ENCODE results near the gene EPAS1.
"Not testable (repeated sequence)": the region's sequence is repeated elsewhere in the genome, so short reads cannot be mapped to it uniquely, and the experiment has no call there.

EPAS1 gene

DNA sequence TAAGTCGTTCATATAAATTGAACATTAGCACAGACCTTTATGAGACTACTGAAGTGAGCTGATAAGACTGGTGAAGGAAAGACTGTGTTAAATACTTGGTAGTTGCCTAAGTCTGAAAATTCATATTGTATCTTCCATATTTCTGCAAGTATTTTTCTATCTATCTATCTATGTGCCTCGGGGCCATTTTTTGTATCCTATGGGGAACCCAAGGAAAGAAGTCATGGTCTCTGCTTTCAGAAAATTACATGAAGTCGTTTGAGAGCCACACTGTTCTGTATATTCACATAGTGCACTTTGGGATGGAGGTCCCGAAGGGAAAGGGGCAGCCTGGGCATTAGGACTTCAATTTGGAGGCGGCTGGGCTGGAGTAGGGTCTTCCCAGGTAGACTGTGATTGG lies 89.6 kb downstream of the EPAS1 start:
- no peak for DNase-seq

DNA sequence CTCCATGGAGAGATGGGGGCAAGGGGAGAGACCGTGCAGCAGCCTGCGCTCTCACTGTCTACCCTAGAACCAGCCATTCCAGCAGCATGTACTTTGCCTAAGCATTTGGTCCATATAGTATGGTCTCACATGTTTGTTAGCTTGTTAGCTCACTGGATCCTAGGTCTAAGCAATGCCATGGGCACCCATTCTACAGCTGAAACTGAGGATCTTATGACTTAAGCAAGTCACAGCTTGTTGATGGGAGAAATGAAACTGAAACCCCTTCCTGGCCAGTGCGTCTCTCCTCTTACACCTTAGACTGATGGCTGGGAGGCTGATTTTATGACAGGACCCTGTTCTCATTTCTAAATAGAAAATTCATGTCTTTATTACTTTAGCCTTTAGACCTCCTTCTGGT lies 90.1 kb downstream of the EPAS1 start:
- no peak for DNase-seq

DNA sequence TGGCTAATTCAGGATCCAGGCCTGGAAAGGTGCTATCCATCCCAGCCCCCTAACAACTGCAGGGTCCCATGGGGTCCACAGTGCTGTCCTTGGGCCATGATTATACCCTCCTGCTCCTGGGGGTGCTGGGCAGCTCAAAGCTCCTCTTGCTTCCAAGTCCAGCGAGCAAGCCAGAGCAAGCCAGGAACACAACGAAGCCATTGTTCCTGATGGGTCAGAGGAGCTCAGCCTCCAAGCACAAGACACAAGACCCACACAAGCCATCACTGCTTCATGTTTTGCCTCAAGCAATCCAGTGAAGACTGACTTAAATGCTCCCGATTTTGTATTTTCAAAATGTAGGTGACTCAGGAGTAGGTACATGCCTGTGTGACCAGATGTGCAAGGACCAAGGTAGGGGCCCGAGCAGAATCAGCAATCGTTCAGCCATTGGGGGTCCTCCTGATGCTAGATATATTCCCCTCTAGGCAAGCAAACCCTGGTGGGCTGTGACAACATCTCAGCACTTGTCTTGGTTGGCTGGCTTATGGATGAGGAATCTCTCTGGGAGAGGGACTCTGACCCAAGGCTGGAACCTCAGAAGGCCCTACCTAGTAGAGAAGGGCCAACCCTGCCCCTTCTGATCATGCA lies 90.8 kb downstream of the EPAS1 start:
- DNase-seq, result no peak

DNA sequence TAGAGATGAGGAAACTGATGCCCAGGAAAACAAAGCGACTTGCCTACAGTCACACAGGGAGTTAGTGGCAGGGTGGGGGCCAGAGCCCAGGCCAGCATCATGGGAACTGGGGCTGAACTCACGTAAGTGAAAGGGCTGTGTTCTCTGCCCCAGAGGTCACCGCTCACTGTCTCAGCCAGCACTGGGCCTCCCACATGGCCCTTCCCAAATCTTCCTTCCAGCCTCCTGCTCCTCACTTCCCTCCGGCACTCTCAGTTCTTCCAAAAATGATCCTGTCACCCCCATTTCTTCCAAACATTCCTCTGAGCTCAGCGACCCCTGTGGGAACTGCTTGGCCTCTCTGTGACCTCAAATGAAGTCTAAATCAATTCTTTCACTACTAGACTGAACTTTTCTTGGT lies 91.7 kb downstream of the EPAS1 start:
- no peak for DNase-seq

DNA sequence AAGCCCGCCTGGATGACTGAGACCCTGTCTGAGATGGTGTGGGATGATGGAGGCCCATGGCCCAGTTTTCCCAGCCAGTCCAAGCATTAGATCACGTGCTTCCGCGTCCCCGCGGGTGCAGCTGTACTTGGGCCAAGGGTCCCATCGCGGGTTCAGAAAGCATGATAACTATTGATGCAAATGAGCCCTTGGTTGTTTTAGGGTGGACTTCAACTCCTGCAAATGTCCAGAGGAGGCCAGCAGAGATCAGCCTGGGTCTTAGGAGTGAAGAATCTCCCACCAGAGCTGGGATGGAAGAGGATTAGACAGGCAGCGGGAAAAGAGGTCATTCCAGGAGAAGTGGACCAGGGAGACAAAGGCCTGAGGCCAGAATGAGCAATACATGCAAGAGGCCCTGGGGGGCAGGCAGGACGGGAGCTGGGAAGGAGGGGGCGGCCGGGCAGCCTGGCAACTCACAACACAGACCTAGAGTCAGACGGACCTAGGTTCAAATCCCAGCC lies 92.3 kb downstream of the EPAS1 start:
- DNase-seq, result no peak

DNA sequence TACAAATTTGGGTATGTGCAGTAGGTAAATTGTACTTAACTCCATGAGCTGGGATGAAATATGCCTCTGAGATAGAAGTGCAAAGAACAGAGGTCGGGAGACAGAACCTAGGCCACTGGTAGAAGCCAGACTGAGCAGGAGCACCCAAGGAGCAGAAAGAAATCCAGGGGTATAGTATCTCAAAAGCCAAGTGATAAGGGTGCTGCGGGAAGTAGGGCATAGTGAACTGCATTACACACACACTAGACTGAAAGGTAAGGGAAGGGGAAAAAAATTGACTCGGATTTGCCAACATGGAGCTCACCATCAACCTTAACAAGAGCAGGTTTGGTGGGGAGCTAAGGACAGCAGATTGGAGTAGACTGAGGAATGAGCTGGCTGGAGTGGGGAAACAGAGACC lies 92.8 kb downstream of the EPAS1 start:
- no peak for DNase-seq

DNA sequence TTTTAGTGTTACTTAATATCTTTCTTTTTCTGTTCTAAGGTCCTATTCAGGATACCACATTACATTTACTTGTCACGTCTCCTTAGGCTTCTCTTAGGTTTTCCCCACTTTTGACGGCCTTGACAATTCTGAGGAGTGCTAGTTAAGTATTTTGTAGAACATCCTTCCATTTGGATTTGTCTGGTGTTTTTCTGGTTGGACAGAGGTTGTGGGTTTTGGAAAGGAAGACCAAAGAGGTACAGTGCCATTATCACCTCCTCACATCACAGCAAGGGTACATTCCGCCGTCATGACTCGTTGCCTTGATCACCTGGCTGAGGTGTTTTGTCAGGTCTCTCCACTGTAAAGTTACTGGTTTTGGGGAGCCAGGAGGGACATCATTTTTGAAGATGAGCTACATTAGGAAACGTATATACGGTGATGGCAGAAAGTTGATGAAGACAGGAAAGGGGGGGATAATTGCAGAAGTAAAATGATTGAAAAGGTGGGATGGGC lies 93.7 kb downstream of the EPAS1 start:
- DNase-seq, result no peak

DNA sequence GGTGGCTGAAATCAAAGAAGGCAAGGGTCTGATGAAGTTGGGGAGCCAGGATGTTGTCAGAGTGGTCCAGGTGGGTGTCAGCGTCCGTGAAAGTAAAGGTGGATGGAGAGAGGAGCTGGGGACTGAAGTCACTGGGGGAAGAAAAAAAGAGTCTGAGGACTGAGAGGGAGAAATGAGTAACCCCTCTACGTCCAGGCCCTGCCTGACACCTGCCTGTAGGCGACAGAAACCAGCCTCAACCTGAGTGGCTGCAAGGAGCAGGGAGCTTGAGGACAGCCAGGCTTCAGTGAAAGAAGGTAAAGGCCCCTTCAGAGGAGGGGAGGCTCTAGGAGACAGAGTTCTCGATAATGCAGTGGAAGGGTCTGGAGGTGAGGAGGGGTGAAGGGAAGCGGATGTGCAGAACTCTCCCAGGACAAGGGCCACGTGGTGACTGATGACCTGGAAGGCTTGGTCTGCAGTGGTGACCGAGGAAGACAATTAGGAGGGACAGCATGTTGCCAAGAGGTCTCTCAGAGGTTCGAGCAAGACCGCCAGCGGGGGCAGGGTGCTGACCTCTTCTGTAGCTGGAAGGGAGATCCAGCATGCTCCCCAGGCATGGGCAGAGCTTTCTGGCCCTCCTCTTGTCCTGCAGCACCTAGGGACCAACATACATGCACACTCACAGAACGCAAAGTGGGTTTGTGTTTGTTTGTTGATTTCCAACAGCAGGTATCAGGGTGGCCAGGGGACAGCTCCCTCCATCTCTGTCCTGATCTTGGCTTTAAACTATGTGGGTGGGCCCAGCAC lies 95.5 kb downstream of the EPAS1 start:
- DNase-seq, result no peak

DNA sequence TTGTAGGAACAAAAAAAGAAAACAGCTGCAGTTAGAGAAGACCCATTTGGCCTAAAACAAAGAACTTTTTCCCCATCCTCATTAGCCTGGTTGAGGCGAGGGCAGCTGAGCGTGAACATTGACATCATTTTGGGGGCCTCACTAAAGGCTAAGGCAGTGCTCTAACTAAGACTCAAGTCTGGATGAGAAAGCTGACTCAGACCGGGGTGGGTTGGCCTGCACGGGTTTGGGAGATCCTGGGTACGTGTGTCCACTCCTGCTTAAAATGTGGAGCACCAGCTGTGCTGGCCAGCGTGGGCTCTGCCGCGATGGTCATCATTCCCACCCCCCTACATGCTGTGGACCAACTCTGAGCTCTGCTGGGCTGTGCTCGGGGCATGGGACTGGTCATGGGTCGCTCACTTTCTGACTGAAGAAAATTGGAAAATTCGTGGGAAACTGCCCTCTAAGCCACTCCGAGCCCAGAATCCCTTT lies 96.2 kb downstream of the EPAS1 start:
- DNase-seq, result no peak

DNA sequence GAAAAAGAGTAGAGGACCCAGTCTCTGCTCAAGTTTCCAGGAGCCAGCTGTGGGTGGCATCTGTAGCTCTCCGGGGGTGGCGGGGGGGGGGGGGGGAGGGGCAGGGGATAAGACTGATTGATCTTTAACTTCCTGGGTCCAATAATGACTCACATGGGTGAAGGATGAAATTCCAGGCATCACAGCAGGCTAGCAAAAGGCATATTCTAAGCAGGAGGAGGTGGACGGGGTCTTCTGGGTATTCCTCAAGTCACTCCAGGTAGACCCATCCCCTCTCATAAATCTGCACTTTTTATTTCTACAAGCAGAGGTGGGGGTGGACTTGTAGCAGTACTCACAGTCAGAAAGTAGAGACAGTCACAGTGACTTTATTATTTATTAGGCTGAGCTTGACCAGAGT lies 96.7 kb downstream of the EPAS1 start:
- DNase-seq, result no peak

DNA sequence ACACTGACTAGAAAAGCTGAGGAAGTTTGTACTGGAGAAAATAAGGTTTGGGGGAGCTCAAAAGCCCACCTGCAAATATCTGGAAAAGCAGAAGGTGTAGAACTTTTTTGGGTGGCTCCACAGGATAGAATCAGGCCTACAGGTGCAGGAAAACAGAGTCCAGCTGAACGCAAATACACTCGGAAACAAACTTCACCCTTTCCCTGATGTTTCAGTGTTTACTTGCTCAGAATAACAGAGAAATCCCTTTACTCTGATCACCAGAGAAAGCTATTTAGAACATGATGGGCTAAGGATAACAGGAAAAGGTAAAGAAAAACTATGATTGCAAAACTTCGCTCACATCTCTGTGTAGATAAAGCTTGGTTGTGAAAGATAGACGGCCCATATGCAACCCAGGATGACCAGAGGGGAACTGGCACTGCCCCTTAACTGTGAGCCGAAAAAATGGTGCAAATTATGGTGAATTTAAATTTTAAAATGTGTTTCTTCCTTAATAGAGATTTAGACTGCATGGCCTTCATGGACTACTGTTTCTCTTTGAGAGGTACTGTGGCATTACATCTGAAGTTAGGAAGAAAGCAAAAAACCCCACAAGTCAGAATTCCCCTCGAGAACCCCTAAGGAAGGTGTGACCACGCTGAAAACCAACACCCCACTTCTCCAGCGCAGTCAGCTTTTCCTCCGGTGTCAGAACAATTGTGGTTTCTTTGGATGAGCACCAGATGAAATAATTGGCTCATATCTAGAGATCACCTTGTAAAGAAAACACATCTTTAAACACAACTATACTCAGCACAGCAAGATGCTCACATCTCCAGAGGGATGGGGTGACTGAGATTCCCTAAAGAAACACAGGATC lies 97.7 kb downstream of the EPAS1 start:
- no peak for DNase-seq

DNA sequence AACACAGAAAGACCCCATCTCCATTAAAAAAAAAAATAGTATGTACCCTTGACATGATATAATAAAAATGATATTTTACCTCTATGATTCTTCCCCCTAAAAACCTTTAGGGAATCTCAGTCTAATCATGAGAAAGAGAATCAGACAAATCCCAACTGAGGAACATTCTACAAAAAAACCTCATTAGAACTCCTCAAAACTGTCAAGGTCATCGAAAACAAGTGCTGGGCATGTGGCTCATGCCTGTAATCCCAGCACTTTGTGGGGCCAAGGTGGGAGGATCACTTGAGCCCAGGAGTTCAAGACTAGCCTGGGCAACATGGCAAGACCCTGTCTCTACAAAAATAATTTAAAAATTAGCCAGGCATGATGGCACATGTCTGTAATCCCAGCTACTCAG lies 98.5 kb downstream of the EPAS1 start:
- DNase-seq, result not testable (repeated sequence)

DNA sequence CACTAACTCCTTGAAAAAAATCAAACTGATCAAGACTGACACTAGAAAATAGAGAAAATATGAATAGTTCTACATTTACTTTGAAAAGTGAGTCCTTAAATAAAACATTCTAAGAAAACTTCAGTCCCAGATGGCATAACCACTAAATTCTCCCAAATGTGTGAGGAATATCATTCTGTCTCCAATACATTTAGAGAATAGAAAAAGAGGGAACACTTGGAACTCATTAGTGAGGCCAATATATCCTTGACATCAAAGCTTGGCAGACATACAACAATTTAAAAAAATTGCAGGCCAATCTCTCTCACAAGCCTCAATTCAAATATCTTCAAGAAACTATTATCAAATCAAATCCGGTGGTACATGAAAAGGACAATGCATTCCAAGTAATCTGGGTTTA lies 102.8 kb downstream of the EPAS1 start:
- no peak for DNase-seq

DNA sequence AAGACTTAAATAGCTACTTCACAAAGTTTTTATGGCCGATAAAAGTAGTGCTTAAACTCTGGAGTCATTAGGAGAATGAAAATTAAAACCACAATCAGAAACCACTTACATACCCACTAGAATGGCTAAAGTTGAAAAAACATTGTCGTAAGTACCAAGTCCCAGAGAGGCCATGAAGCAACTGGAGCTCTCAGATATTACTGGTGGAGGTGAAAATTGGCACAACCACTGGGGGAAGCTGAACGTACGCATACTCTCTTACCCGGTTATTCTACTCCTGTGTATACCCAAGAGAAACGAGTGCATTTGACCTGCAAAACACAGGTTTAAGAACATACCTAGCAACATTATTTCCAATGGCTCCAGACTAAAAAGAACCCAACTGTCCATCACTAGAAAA lies 105.7 kb downstream of the EPAS1 start:
- no peak for DNase-seq

DNA sequence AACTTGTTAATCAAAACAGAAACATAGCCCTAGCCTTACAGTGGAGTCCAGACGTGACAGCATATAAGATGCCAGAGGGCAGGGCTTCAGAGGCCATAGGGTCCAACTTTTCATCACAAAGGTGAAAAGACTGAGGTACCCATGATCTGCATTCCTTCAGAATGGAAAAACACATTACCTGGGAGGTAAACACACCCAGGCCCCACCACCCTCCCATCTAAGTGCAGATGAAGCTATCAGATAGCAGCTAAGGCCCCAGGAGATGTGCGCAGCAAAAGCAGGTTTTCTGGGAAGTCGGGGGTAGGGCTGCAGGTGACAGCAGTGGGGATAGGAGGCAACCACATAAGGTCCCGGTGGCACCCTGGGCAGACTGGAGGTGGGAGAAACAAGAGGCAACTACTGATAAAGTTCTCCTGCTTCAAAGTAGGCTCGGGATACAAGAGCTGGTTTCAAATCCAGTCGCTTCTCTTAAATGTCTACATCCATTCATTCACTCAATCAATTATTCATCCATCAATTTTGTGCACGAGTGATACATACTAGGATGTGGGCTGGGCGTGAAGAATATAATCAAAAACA lies 107.1 kb downstream of the EPAS1 start:
- no peak for DNase-seq

DNA sequence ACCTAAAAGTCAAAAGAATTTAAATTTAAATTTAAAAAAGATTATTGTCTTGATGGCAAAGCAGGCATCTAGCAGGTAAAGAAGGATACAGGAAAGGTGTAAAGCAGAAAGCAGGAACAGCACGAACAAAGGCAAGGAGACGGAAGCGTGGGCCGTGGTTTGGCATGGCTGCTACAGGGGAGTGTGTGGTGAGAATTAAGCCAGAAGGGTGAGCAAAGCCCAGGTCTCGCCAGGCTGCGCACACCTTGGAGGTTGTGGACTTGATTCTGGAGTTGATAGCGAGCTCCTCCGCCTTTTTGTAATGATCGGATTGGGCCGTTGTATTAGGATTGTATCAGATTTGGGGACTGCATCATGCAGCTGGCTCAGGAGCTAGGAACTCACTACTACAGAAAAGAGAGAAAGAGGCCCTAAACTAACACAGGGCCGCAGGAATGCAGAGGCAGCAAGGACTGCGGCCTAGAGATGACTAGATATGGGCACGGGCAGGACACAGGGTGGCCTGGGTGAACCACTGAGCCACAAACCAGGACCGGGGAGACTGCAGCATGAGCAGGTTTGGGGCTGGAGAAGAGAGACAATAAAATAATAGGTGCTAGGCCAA lies 110.7 kb downstream of the EPAS1 start:
- no peak for DNase-seq

DNA sequence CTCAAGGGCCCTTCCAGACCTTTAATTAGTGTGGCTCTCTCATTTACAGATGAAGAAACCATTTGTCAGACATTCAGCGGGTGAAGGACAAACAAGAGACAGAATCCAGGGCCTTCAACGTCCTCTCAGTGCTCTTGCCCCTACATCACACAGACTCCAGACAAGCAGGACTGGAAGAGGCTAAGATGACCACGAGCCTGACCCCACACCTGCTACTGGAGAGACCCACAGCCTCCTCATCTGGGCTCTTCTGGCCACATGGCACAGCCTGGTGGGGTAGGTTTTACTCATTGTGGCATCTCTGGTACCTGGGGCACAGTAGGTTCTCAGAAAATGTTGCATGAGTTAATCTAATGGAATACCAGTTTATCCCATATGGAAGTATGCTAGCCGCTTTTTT lies 112.5 kb downstream of the EPAS1 start:
- no peak for DNase-seq

DNA sequence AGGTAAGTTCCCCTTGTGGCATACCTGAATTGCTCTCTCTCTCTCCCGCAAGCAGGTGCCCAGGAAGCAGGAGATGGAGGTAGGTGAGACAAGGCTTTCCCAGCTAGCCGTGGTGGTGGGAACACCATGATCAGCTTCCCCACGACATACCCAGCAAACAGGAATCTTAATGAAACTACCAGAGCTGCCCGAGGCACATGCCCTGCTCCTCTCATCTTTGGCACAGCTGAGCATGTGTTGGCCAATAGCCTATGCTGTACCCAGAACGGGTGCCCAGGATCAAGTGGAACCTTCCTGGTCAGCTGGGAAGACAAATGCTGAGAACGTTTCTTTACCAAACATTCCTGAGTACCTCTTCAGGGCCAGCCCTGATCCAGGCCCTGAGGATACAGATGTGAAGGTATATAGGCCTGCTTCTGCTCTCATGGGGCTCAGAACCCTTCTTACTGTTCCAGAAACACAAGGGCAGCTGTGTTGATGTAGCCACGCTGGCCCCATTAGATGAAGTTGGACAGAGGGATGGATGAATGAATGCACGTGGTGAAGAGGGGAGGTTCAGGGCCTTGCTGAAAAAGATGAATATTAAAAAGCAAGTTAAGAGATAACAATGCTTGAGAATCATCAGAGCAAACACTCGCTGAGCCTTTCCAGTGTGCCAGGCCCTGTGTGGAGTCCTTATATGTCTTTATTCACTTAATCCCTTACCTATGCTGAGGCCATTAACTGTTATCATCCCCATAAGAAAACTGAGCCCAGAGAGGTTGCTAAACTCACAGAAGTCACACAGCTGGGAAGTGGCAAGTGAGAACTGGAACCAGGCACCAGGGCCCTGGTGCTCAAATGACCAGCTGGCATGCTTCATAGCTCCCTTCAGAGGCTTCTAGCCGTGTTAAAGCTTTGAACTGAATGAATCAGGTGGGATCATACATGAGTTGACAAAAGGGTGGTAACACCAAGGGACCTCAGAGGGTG lies 113.4 kb downstream of the EPAS1 start:
- no peak for DNase-seq

DNA sequence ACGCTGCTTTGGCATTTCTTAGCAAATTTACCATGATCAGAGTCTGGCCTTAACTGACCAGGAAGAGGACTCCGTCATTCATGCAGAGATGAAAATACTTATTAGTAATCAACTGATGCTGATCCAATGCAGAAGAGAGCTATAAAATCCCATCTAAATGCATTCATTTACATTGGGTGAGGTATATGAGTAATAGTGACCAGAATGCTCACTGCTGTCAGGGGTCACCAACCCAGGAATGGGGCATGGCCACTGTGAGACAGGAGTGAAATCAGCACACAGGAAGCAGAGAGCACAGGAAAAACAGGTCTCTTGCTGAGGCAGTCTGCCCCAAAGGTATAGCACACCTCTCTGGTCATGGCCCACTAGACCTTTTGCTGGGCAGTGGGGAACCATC lies 114.0 kb downstream of the EPAS1 start:
- DNase-seq, result no peak

DNA sequence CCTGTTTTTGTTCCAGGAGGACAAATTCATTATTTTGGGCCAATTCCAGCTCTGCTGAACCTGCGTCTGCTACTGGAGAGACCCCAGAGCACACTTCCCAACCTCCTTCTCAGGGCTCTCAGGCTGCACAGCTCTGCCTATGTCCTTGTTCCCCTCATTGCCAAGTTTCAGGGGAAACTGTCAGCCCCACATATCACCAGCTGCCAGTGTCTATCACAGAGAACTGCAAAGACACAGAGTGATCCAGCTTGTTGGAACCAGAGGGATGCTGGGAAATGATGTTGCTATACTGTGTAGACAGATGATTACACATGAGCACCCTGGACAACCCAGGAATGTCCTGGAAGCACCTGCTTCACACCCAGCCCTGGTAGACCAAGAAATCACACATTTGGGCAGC lies 114.8 kb downstream of the EPAS1 start:
- no peak for DNase-seq

DNA sequence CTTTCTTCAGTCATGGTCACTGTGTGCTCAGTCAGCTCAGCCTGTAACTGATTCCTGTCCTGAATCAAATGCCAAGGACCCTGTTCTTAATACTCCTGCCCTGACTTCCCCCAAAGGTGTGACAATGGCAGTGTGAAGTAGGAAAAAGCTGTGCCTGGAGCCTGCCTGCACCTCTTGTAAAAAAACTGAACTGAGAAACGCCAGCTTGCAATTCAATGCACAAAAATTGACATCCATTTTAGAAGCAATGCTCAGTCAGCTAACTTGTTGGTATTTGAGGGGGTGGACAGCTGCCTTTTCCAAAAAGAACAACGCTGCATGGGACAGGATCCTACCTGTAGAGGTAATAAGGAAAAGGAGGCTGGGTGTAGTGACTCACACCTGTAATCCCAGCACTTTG lies 115.9 kb downstream of the EPAS1 start:
- no peak for DNase-seq
